HepG2 (cell line): ENCODE results near the gene RBM19. TPM values are rescaled to one million over a fixed set of nuclear protein-coding genes. Genes with fewer than 3 reads are reported as not detected.

Source experiments
- ATAC-seq: fragments of 200-7000 bp; cut with Tn5 transposase; 3 replicates; pipeline ENCODE4 v1.9.1; 2020; ENCODE audit warnings: mild to moderate bottlenecking, moderate library complexity
- BruUV-seq: library from RNA; stranded (reverse); fragments of 400-500 nt; replicated peaks from 2 replicates; lab custom pipeline; 2021; lab: Mats Ljungman, UMichigan
- CTCF ChIA-PET: fragments of 300-600 bp; formaldehyde crosslinking; extraction: SDS; loops from one replicate; lab custom pipeline; 2021; ENCODE audit warnings: low total read pairs, inconsistent platforms, low intra/inter-chr PET ratio; lab: Yijun Ruan, JAX
- POLR2A ChIA-PET: fragments of 350-600 bp; sonication (Branson Sonifier 250); formaldehyde crosslinking; loops from one replicate; lab custom pipeline; 2020; ENCODE audit warnings: antibody characterized with exemption, inconsistent platforms; lab: Yijun Ruan, JAX
- DNase-seq: peaks from one replicate; pipeline ENCODE4 v3.0.0-alpha.2; 2015; ENCODE audit warnings: low spot score
- FAIRE-seq: peaks from 3 replicates; lab custom pipeline; 2011; peaks lifted over from hg19 to GRCh38; lab: Jason Lieb, UNC
- H2AFZ ChIP-seq: one replicate; pipeline ENCODE4 v1.6.1; 2011; ENCODE audit warnings: low read length, inconsistent platforms
- H3K27ac ChIP-seq: fragments of 300-600 bp; 3 replicates; pipeline ENCODE4 v1.8.0; 2011; ENCODE audit warnings: mixed run types, mild to moderate bottlenecking, mixed read lengths, low read length, inconsistent platforms; ENCODE audit not compliant: insufficient read depth; ENCODE audit errors: extremely low read length
- H3K27me3 ChIP-seq, 2 experiments: fragments of 200-600 bp in 1 of 2; 2 replicates in 1 of 2; 3 replicates in 1 of 2; pipeline versions ENCODE4 v1.6.0 to v1.8.0; 2011; ENCODE audit warnings: low read length in 2 of 2, mild to moderate bottlenecking in 2 of 2, moderate library complexity in 2 of 2, inconsistent platforms in 1 of 2; ENCODE audit not compliant: insufficient read depth in 2 of 2, control insufficient read depth in 1 of 2
- H3K36me3 ChIP-seq, 2 experiments: fragments of 200-600 bp in 1 of 2; replicated peaks in 1 of 2; 2 replicates in 1 of 2; 3 replicates in 1 of 2; pipeline versions ENCODE4 v1.5.1 to v1.8.0; 2011; ENCODE audit warnings: low read length in 2 of 2, inconsistent platforms in 1 of 2; ENCODE audit not compliant: insufficient read depth in 2 of 2, control insufficient read depth in 1 of 2
- H3K4me1 ChIP-seq: 2 replicates; pipeline ENCODE4 v1.5.1; 2012; ENCODE audit warnings: low read length, inconsistent platforms; ENCODE audit not compliant: insufficient read depth
- H3K4me2 ChIP-seq: 2 replicates; pipeline ENCODE4 v1.6.0; 2011; ENCODE audit warnings: low read depth, low read length, inconsistent platforms
- H3K4me3 ChIP-seq, 3 experiments: fragments of 200-600 bp in 1 of 3; sonication (generic), shearing (Covaris generic) in 1 of 3; replicated peaks in 1 of 3; 2 replicates each; pipeline ENCODE4 v1.5.1; 2011 to 2016; ENCODE audit warnings: low read length in 3 of 3, inconsistent platforms in 2 of 3, low read depth in 2 of 3, mild to moderate bottlenecking in 2 of 3, control low read depth in 1 of 3, mixed read lengths in 1 of 3; ENCODE audit not compliant: insufficient read depth in 1 of 3
- H3K79me2 ChIP-seq: one replicate; pipeline ENCODE4 v1.6.1; 2011; ENCODE audit warnings: low read length, inconsistent platforms; ENCODE audit not compliant: insufficient read depth
- H3K9ac ChIP-seq: 2 replicates; pipeline ENCODE4 v1.6.0; 2011; ENCODE audit warnings: mild to moderate bottlenecking, low read depth, low read length, inconsistent platforms; ENCODE audit not compliant: insufficient read depth
- H3K9me3 ChIP-seq: 2 replicates; pipeline ENCODE4 v1.5.1; 2012; ENCODE audit warnings: mild to moderate bottlenecking, low read length
- H4K20me1 ChIP-seq: 2 replicates; pipeline ENCODE4 v1.6.0; 2011; ENCODE audit warnings: inconsistent platforms, mild to moderate bottlenecking, low read length, moderate library complexity; ENCODE audit not compliant: insufficient read depth
- CBX5 ChIP-seq: sonication (generic); formaldehyde crosslinking; IDR thresholded peaks from 2 replicates; pipeline ENCODE4 v1.4.0; 2020; ENCODE audit warnings: missing genetic modification reagents, borderline replicate concordance
- CCDC6 ChIP-seq: sonication (generic); formaldehyde crosslinking; IDR thresholded peaks from 2 replicates; pipeline ENCODE4 v1.8.1; 2022; ENCODE audit warnings: mild to moderate bottlenecking, missing genetic modification reagents, moderate library complexity
- FOXJ3 ChIP-seq: sonication (generic); formaldehyde crosslinking; IDR thresholded peaks from 2 replicates; pipeline ENCODE4 v1.4.0; 2020; ENCODE audit warnings: missing genetic modification reagents, mild to moderate bottlenecking, borderline replicate concordance
- JUND ChIP-seq: sonication (generic); formaldehyde crosslinking; IDR thresholded peaks from 2 replicates; pipeline ENCODE4 v1.8.0; 2022; ENCODE audit warnings: mild to moderate bottlenecking, missing genetic modification reagents
- NFYC ChIP-seq: IDR thresholded peaks from 2 replicates; pipeline ENCODE4 v1.6.1; 2016; ENCODE audit warnings: missing genetic modification reagents, missing compliant biosample characterization
- PRPF4 ChIP-seq: fragments of 200-400 bp; formaldehyde crosslinking; IDR thresholded peaks from 2 replicates; pipeline ENCODE4 v1.6.1; 2016; ENCODE audit warnings: low read length, low read depth; ENCODE audit not compliant: poor library complexity, severe bottlenecking
- RFXANK ChIP-seq: IDR thresholded peaks from 2 replicates; pipeline ENCODE4 v1.6.1; 2016
- SETDB1 ChIP-seq: sonication (generic); formaldehyde crosslinking; IDR thresholded peaks from 2 replicates; pipeline ENCODE4 v1.5.1; 2020; ENCODE audit warnings: missing genetic modification reagents, mild to moderate bottlenecking, borderline replicate concordance
- ZBTB38 ChIP-seq: sonication (generic); formaldehyde crosslinking; IDR thresholded peaks from 2 replicates; pipeline ENCODE4 v1.5.1; 2020; ENCODE audit warnings: mild to moderate bottlenecking, missing genetic modification reagents
- ZFY ChIP-seq: sonication (generic); formaldehyde crosslinking; IDR thresholded peaks from 2 replicates; pipeline ENCODE4 v1.4.0; 2020; ENCODE audit warnings: missing genetic modification reagents
- ZNF451 ChIP-seq: sonication (generic); formaldehyde crosslinking; IDR thresholded peaks from 2 replicates; pipeline ENCODE4 v1.5.0; 2020; ENCODE audit warnings: mild to moderate bottlenecking, missing genetic modification reagents
- ZNF512B ChIP-seq: sonication (generic); formaldehyde crosslinking; IDR thresholded peaks from 2 replicates; pipeline ENCODE4 v1.5.1; 2020; ENCODE audit warnings: missing genetic modification reagents, mild to moderate bottlenecking, borderline replicate concordance
- ZNF850 ChIP-seq: sonication (generic); formaldehyde crosslinking; conservative IDR thresholded peaks from 2 replicates; pipeline ENCODE4 v1.9.0; 2021; ENCODE audit warnings: mild to moderate bottlenecking, missing genetic modification reagents
- WGBS: methylation state at CpG from one replicate; pipeline ENCODE4 v1.1.6; 2017; ENCODE audit warnings: low lambda C conversion rate; 5-methylcytosine and 5-hydroxymethylcytosine counted together
- in situ Hi-C: cut with HindIII; loops from 2 replicates; pipeline ENCODE4 v1.10.0; 2017; ENCODE audit warnings: low pct_unique_long_range_greater_than_20kb; ENCODE audit not compliant: extremely low pct_ligation_motif_present
- intact Hi-C: fragments of 100-400 bp; cut with micrococcal nuclease; formaldehyde crosslinking; loops from one replicate; pipeline ENCODE4 v1.10.0; 2022; ENCODE audit not compliant: unreplicated experiment
- polyA plus RNA-seq, 8 experiments: library from polyadenylated mRNA; depleted of rRNA in 3 of 8; stranded (reverse) in 7 of 8; unstranded in 1 of 8; fragments of >200 nt; fragmentation: Illumina TruSeq in 4 of 8; extraction: Trizol in 4 of 8; gene quantifications; 2 replicates each; pipeline versions ENCODE4 v1.2.1 to v1.2.3, GENCODE V29; 2011 to 2016; ENCODE audit warnings: low read depth in 4 of 8, missing spikeins in 1 of 8, mixed read lengths in 1 of 8; ENCODE audit not compliant: insufficient read depth in 1 of 8
- total RNA-seq, 5 experiments: library from RNA; depleted of rRNA; stranded (reverse); fragments of >200 nt; fragmentation: Illumina TruSeq; extraction: Trizol; gene quantifications; 2 replicates each; pipeline ENCODE4 v1.2.3, GENCODE V29; 2016; ENCODE audit warnings: low read depth in 1 of 5
- TF ChIP-seq, protein P1 (sequence below): sonication (generic); formaldehyde crosslinking; IDR thresholded peaks from 2 replicates; pipeline ENCODE4 v1.4.0; 2020; ENCODE audit warnings: low read depth, mild to moderate bottlenecking, missing genetic modification reagents
- TF ChIP-seq, protein P2 (sequence below), 2 experiments: sonication (generic) in 1 of 2; formaldehyde crosslinking in 1 of 2; IDR thresholded peaks; 2 replicates each; pipeline versions ENCODE4 v1.4.0 to v1.6.1; 2018 to 2020; ENCODE audit warnings: missing genetic modification reagents in 2 of 2, borderline replicate concordance in 1 of 2, low read depth in 1 of 2, mild to moderate bottlenecking in 1 of 2, missing biosample characterization in 1 of 2
- TF ChIP-seq, protein P3 (sequence below): sonication (generic); formaldehyde crosslinking; IDR thresholded peaks from 2 replicates; pipeline ENCODE4 v1.8.1; 2023; ENCODE audit warnings: mild to moderate bottlenecking, missing genetic modification reagents

Gene RBM19
- total and polyA plus RNA-seq, 2 of the 13 experiments (the other 11 are each of a cell fraction or from before 2014, with no cell fraction given) = 19.3 to 32.2 TPM

DNA sequence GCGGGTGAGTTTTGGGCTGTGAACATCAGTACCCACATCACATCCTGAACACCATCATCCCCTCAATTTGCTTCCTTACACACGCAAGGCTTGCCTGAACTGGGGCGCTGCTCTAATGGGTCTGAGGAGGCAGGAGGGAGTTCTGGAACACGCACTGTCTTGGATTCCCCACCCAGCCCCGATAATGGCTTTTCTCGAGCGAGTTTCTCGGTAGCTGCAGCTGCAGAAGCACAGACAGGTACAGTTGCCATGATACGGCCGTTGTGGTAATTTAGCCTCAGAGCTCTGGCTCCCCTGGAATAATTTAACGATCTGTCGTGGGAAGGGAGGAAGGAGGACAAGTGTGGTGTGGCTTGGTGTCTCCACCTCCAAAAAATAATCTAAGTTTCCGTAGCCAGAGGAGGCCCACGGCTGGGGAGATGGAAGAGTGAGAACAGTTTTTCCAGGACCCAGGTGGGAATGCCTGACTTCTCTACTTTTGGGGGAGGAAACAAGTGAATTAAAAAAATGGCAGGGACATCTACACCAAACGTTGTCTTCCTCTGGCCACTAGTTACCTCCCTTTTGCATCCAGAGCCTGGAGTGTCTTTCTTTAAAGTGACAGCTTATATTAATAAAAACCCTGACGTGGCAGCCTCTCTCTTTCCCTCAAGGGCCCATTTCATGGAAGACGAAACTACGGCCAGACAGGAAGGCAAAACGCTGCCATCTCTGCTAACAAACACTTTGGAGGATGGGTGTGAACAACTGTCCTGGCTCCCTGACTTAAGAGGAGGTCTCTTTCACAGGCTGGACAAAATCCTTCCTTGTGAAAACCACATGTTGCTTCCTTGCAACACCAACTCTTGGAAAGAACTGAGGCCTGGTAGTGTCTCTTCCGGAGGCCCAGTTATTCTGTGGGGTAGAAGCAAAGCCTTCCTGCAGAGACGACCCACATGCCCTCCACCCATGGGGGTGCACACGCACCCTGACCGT lies 84.8 kb downstream of the RBM19 start:
- ATAC-seq (no peak), FAIRE-seq (no peak), DNase-seq (no peak)
- ChIA-PET CTCF (no interaction called here), POLR2A (no interaction called here)
- H3K4me2 ChIP-seq = no peak overlapping the region
- no peaks in the 10 kb centered on the region for H3K9me3 ChIP-seq
- WGBS = 97% methylated on average over 20 of the region's 23 CpGs
- no peaks in the 10 kb centered on the region for H4K20me1 ChIP-seq
- in situ Hi-C loops = no loop called here
- H3K27ac ChIP-seq = no peak overlapping the region
- no TSS peak for BruUV-seq
- no peak overlapping the region for H3K4me3 ChIP-seq
- no peak overlapping the region for H3K9ac ChIP-seq
- no peaks in the 10 kb centered on the region for H3K27me3 ChIP-seq
- no peaks in the 10 kb centered on the region for H3K79me2 ChIP-seq
- no peak overlapping the region for H2AFZ ChIP-seq
- no peaks in the 10 kb centered on the region for H3K4me1 ChIP-seq
- intact Hi-C loops = no loop called here
- H3K36me3 ChIP-seq = peaks cover 0 to 31% of the 10 kb centered on the region in 2 experiments; a peak in 4 of 5 replicates
- TF ChIP-seq ZBTB38 (CRISPR knock-in tag) = no peak
- no peak for TF ChIP-seq FOXJ3
- TF ChIP-seq ZNF850 (CRISPR knock-in tag) = no peak
- TF ChIP-seq, protein P1, sequence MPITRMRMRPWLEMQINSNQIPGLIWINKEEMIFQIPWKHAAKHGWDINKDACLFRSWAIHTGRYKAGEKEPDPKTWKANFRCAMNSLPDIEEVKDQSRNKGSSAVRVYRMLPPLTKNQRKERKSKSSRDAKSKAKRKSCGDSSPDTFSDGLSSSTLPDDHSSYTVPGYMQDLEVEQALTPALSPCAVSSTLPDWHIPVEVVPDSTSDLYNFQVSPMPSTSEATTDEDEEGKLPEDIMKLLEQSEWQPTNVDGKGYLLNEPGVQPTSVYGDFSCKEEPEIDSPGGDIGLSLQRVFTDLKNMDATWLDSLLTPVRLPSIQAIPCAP (CRISPR knock-in tag) = no peak
- no peak for TF ChIP-seq ZNF512B (CRISPR knock-in tag)
- TF ChIP-seq, protein P2, sequence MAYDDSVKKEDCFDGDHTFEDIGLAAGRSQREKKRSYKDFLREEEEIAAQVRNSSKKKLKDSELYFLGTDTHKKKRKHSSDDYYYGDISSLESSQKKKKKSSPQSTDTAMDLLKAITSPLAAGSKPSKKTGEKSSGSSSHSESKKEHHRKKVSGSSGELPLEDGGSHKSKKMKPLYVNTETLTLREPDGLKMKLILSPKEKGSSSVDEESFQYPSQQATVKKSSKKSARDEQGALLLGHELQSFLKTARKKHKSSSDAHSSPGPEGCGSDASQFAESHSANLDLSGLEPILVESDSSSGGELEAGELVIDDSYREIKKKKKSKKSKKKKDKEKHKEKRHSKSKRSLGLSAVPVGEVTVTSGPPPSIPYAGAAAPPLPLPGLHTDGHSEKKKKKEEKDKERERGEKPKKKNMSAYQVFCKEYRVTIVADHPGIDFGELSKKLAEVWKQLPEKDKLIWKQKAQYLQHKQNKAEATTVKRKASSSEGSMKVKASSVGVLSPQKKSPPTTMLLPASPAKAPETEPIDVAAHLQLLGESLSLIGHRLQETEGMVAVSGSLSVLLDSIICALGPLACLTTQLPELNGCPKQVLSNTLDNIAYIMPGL (CRISPR knock-in tag; IDR thresholded peaks at IDR 0.05; ENCODE audit: borderline replicate concordance in 1 of 2, low read depth in 1 of 2) = no peak
- TF ChIP-seq CBX5 (CRISPR knock-in tag) = no peak
- TF ChIP-seq ZNF451 (CRISPR knock-in tag) = no peak
- TF ChIP-seq SETDB1 (CRISPR knock-in tag) = no peak
- no peak for TF ChIP-seq NFYC (CRISPR knock-in tag)
- no peak for TF ChIP-seq PRPF4
- no peak for TF ChIP-seq RFXANK (CRISPR knock-in tag)
- TF ChIP-seq, protein P3, sequence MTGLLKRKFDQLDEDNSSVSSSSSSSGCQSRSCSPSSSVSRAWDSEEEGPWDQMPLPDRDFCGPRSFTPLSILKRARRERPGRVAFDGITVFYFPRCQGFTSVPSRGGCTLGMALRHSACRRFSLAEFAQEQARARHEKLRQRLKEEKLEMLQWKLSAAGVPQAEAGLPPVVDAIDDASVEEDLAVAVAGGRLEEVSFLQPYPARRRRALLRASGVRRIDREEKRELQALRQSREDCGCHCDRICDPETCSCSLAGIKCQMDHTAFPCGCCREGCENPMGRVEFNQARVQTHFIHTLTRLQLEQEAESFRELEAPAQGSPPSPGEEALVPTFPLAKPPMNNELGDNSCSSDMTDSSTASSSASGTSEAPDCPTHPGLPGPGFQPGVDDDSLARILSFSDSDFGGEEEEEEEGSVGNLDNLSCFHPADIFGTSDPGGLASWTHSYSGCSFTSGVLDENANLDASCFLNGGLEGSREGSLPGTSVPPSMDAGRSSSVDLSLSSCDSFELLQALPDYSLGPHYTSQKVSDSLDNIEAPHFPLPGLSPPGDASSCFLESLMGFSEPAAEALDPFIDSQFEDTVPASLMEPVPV = no peak
- TF ChIP-seq JUND (CRISPR knock-in tag) = no peak
- no peak for TF ChIP-seq ZFY (CRISPR knock-in tag)
- no peak for TF ChIP-seq CCDC6
